ENCODE results near the gene KCP. TPM values are rescaled to one million over a fixed set of nuclear protein-coding genes. Genes with fewer than 3 reads are reported as not detected.
A peak's percentile ranks its signal among the peaks of the same experiment; 100 is the strongest.

Gene KCP
- total RNA-seq, 1 donor from 2014 or later, result 4.3 TPM

- H3K9me3 Mint-ChIP-seq (ENCODE audit: unreplicated experiment), result no peaks in the 10 kb centered on the region
- H3K4me3 Mint-ChIP-seq (ENCODE audit: unreplicated experiment), result no peak overlapping the region
- H3K27ac Mint-ChIP-seq (ENCODE audit: unreplicated experiment), result no peak overlapping the region
- no peaks in the 10 kb centered on the region for H3K4me1 Mint-ChIP-seq (ENCODE audit: unreplicated experiment)
- no peak for TF ChIP-seq CTCF (IDR thresholded peaks at IDR 0.05; ENCODE audit: unreplicated experiment)
- DNase-seq (ENCODE audit: low spot score), result peak; percentile 43
- H3K36me3 Mint-ChIP-seq (ENCODE audit: low read depth, unreplicated experiment), result peaks cover 4% of the 10 kb centered on the region
- H3K27me3 Mint-ChIP-seq (ENCODE audit: unreplicated experiment), result peaks cover 3% of the 10 kb centered on the region
Measured at GRCh38 chr7:128890306-128891109, 20.0 kb downstream of the KCP start.

GRCh38 chr7:128889121-128889520 is 21.4 kb downstream of the KCP start:
- Mint-ChIP-seq H3K4me3 (ENCODE audit: unreplicated experiment) (no peak overlapping the region), H3K27me3 (ENCODE audit: unreplicated experiment) (peaks cover 3% of the 10 kb centered on the region), H3K9me3 (ENCODE audit: unreplicated experiment) (no peaks in the 10 kb centered on the region), H3K27ac (ENCODE audit: unreplicated experiment) (no peak overlapping the region), H3K36me3 (ENCODE audit: low read depth, unreplicated experiment) (peaks cover 4% of the 10 kb centered on the region), H3K4me1 (ENCODE audit: unreplicated experiment) (no peaks in the 10 kb centered on the region)
- TF ChIP-seq CTCF (IDR thresholded peaks at IDR 0.05; ENCODE audit: unreplicated experiment), result no peak
- no peak for DNase-seq (ENCODE audit: low spot score)

- Mint-ChIP-seq H3K27me3 (ENCODE audit: unreplicated experiment) (peaks cover 3% of the 10 kb centered on the region), H3K27ac (ENCODE audit: unreplicated experiment) (no peak overlapping the region), H3K36me3 (ENCODE audit: low read depth, unreplicated experiment) (peaks cover 4% of the 10 kb centered on the region), H3K4me1 (ENCODE audit: unreplicated experiment) (no peaks in the 10 kb centered on the region), H3K9me3 (ENCODE audit: unreplicated experiment) (no peaks in the 10 kb centered on the region), H3K4me3 (ENCODE audit: unreplicated experiment) (no peak overlapping the region)
- no peak for DNase-seq (ENCODE audit: low spot score)
- no peak for TF ChIP-seq CTCF (IDR thresholded peaks at IDR 0.05; ENCODE audit: unreplicated experiment)
Measured at GRCh38 chr7:128888756-128889095, 21.8 kb downstream of the KCP start.

GRCh38 chr7:128888039-128888755 is 22.3 kb downstream of the KCP start:
- no peak overlapping the region for H3K4me3 Mint-ChIP-seq (ENCODE audit: unreplicated experiment)
- peaks cover 3% of the 10 kb centered on the region for H3K27me3 Mint-ChIP-seq (ENCODE audit: unreplicated experiment)
- no peaks in the 10 kb centered on the region for H3K9me3 Mint-ChIP-seq (ENCODE audit: unreplicated experiment)
- H3K4me1 Mint-ChIP-seq (ENCODE audit: unreplicated experiment), result no peaks in the 10 kb centered on the region
- peaks cover 4% of the 10 kb centered on the region for H3K36me3 Mint-ChIP-seq (ENCODE audit: low read depth, unreplicated experiment)
- no peak for TF ChIP-seq CTCF (IDR thresholded peaks at IDR 0.05; ENCODE audit: unreplicated experiment)
- H3K27ac Mint-ChIP-seq (ENCODE audit: unreplicated experiment), result no peak overlapping the region
- no peak for DNase-seq (ENCODE audit: low spot score)

Measured in endothelial cell (in vitro differentiated cells).